Measurements from ENCODE around the gene LANCL3. TPM values are rescaled to one million over a fixed set of nuclear protein-coding genes. Genes with fewer than 3 reads are reported as not detected.
"Not testable (repeated sequence)": the region's sequence is repeated elsewhere in the genome, so short reads cannot be mapped to it uniquely, and the experiment has no call there.

LANCL3 gene
- total and polyA plus RNA-seq, 7 donors = 1.6 to 7.5 (median 3.6) TPM

DNA sequence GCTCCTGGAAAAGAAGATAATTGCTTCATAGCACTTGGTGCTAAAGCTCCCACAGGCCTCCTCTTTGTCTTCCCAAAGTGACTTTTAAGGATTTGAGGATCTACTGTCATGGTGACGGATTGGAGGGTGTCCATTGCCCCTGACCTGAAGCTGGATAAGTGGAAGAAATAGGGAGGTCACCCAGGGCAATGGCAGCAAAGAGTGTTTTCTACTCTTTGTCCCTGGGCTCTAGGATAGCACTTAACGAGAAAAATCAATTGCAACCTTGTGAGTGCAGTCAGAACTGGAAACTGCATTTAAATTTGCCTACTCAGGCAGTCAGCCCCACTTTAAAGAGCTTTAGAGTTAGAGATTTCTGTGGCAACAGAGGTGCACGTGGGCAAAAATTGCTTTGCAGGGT is 70.4 kb downstream of the LANCL3 start:
- H3K4me1 ChIP-seq = no peaks in the 10 kb centered on the region
- H3K27me3 ChIP-seq = no peaks in the 10 kb centered on the region
- DNase-seq = no peak
- H3K27ac ChIP-seq = no peak overlapping the region
- no peaks in the 10 kb centered on the region for H3K9me3 ChIP-seq
- intact Hi-C loops (cut with DNase I) = no loop called here
- TF ChIP-seq EP300 (IDR thresholded peaks at IDR 0.05) (no peak), POLR2AphosphoS5 (IDR thresholded peaks at IDR 0.05) (no peak), POLR2A (IDR thresholded peaks at IDR 0.05) (no peak), CTCF (IDR thresholded peaks at IDR 0.05) (no peak)
- H3K36me3 ChIP-seq = no peaks in the 10 kb centered on the region
- 83 to 89% methylated on average over 3 of the region's 3 CpGs for WGBS, 2 donors
- H3K4me3 ChIP-seq = no peak overlapping the region

DNA sequence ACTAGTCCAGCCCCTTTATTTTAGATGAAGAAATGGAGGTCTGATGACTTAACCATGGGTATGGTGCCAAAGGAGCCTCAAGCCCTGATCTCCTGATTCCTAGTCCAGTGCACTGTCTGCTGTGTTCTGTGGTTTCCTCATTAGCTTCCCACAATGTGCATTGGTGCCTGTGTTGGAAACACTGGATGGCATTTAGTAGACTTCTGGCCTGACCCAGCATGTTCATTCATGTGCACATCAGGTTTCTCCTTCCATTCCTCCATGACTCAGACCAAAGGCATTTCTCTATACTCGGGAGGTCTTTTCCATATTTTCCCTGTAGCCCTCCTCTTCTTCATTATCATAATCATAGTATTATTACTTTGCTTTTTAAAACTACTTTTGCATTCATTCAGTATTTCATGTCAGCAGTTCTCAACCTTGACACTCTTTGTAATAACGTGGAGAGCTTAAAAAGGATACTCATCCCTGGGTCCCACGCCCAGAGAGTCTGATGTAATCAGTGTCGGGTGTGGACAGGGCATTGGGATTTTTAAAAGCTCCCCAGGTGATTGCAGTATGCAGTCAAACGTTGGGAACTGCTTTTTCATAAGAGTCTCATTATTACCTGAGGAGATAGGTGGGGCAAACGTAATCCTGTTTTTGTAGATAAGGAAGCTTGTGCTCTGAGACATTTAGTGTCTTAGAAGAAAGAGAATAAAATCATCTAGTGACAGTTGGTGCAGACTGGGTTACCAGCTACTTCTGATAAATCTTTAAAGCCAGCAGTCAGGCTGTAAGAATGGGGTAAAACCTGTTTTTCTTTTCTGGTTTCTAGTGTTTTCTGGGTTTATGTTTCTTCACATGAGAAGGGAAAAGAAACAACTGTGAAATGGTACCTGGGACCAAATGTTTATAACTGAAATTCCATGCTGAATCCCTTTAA is 73.2 kb downstream of the LANCL3 start:
- Histone ChIP-seq H3K27ac (no peak overlapping the region), H3K4me3 (no peak overlapping the region), H3K9me3 (no peaks in the 10 kb centered on the region), H3K4me1 (no peaks in the 10 kb centered on the region), H3K36me3 (no peaks in the 10 kb centered on the region), H3K27me3 (no peaks in the 10 kb centered on the region)
- no peak for TF ChIP-seq EP300 (IDR thresholded peaks at IDR 0.05)
- no peak for TF ChIP-seq POLR2AphosphoS5 (IDR thresholded peaks at IDR 0.05)
- no peak for TF ChIP-seq CTCF (IDR thresholded peaks at IDR 0.05)
- TF ChIP-seq POLR2A (IDR thresholded peaks at IDR 0.05) = no peak
- no peak for DNase-seq
- intact Hi-C loops (cut with DNase I) = no loop called here
- 16 to 62% methylated on average over 6 of the region's 6 CpGs for WGBS, 2 donors

DNA sequence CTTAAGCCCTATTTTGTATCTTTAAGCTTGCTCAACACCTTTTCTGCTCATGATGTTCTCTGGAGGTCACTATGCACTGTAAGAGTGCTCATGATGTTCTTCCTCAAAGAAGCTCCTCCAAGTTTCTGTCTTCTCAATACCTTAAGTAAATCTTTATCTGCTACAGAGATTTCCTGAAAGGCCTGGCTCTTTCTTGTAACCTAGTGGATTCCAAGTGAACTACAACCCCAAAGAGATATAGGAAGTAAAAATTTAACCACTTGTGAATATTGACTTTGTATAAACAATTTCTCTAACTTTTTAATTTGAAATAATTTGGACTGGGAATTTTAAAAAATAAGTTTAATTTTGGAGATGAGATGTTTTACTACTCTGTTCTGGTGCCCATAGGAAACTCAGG is 74.8 kb downstream of the LANCL3 start:
- DNase-seq = no peak
- H3K4me3 ChIP-seq = no peak overlapping the region
- H3K27me3 ChIP-seq = no peaks in the 10 kb centered on the region
- intact Hi-C loops (cut with DNase I) = no loop called here
- H3K9me3 ChIP-seq = no peaks in the 10 kb centered on the region
- no peak overlapping the region for H3K27ac ChIP-seq
- H3K4me1 ChIP-seq = no peaks in the 10 kb centered on the region
- TF ChIP-seq CTCF (IDR thresholded peaks at IDR 0.05) (no peak), EP300 (IDR thresholded peaks at IDR 0.05) (no peak), POLR2AphosphoS5 (IDR thresholded peaks at IDR 0.05) (no peak), POLR2A (IDR thresholded peaks at IDR 0.05) (no peak)
- no peaks in the 10 kb centered on the region for H3K36me3 ChIP-seq

GRCh38 chrX:37650879-37651278 is 79.4 kb downstream of the LANCL3 start:
- H3K27ac ChIP-seq; H3K4me1 ChIP-seq; H3K4me3 ChIP-seq; H3K27me3 ChIP-seq; intact Hi-C loops (cut with DNase I); H3K9me3 ChIP-seq; DNase-seq; H3K36me3 ChIP-seq: not testable (repeated sequence)
- 85 to 90% methylated on average over 2 of the region's 2 CpGs for whole genome bisulfite sequencing, 2 donors

- no peak overlapping the region for H3K27ac ChIP-seq
- DNase-seq = no peak
- TF ChIP-seq POLR2AphosphoS5 (IDR thresholded peaks at IDR 0.05) (no peak), EP300 (IDR thresholded peaks at IDR 0.05) (no peak), POLR2A (IDR thresholded peaks at IDR 0.05) (no peak), CTCF (IDR thresholded peaks at IDR 0.05) (no peak)
- H3K9me3 ChIP-seq = no peaks in the 10 kb centered on the region
- H3K27me3 ChIP-seq = no peaks in the 10 kb centered on the region
- no peak overlapping the region for H3K4me3 ChIP-seq
- intact Hi-C loops (cut with DNase I) = no loop called here
- 82 to 83% methylated on average over 1 of the region's 1 CpG for WGBS, 2 donors
- H3K4me1 ChIP-seq = no peaks in the 10 kb centered on the region
- H3K36me3 ChIP-seq = no peaks in the 10 kb centered on the region
These were observed 80.5 kb downstream of the LANCL3 start for GRCh38 chrX:37651921-37652452.
